GM12878 (cell line): ENCODE results near the gene BTG2. TPM values are rescaled to one million over a fixed set of nuclear protein-coding genes. Genes with fewer than 3 reads are reported as not detected.

ENCODE experiments used
- CHD1 ChIP-seq: IDR thresholded peaks from 2 replicates; pipeline ENCODE4 v1.6.1; 2012; ENCODE audit warnings: low read depth, low read length, improper control_type of control experiment
- GABPA ChIP-seq: IDR thresholded peaks from 2 replicates; pipeline ENCODE4 v1.6.1; 2014; ENCODE audit warnings: antibody characterized with exemption, low read depth, mild to moderate bottlenecking, inconsistent platforms
- HCFC1 ChIP-seq: fragments of 150-350 bp; IDR thresholded peaks from 2 replicates; pipeline ENCODE4 v1.6.1; 2014; ENCODE audit warnings: low read length
- NFXL1 ChIP-seq: fragments of 450-650 bp; IDR thresholded peaks from 2 replicates; pipeline ENCODE4 v1.6.1; 2017; ENCODE audit warnings: antibody characterized with exemption, mild to moderate bottlenecking, borderline replicate concordance
- NR2F1 ChIP-seq: fragments of 450-650 bp; conservative IDR thresholded peaks from 2 replicates; pipeline ENCODE4 v1.6.1; 2017; ENCODE audit warnings: mild to moderate bottlenecking
- SIX5 ChIP-seq: IDR thresholded peaks from 2 replicates; pipeline ENCODE4 v1.6.1; 2011; ENCODE audit warnings: mild to moderate bottlenecking, low read depth, low read length, moderate library complexity; ENCODE audit not compliant: severe bottlenecking
- SMC3 ChIP-seq: IDR thresholded peaks from 2 replicates; pipeline ENCODE4 v1.6.1; 2011; ENCODE audit warnings: low read length, improper control_type of control experiment, borderline replicate concordance
- STAT3 ChIP-seq: IDR thresholded peaks from 2 replicates; pipeline ENCODE4 v1.6.1; 2011; ENCODE audit warnings: low read depth, low read length, improper control_type of control experiment
- SUPT20H ChIP-seq: IDR thresholded peaks from 2 replicates; pipeline ENCODE4 v1.6.1; 2011; ENCODE audit warnings: low read depth, mild to moderate bottlenecking, low read length, moderate library complexity, borderline replicate concordance; ENCODE audit not compliant: control insufficient read depth
- TBL1XR1 ChIP-seq: IDR thresholded peaks from 2 replicates; pipeline ENCODE4 v1.6.1; 2012; ENCODE audit warnings: low read depth, low read length, improper control_type of control experiment
- YY1 ChIP-seq: IDR thresholded peaks from 2 replicates; pipeline ENCODE4 v1.6.1; 2011; ENCODE audit warnings: low read depth, mild to moderate bottlenecking, low read length
- ZNF384 ChIP-seq: IDR thresholded peaks from 2 replicates; pipeline ENCODE4 v1.6.1; 2012; ENCODE audit warnings: low read depth, mild to moderate bottlenecking, low read length, improper control_type of control experiment, borderline replicate concordance
- polyA plus RNA-seq, 11 experiments: library from polyadenylated mRNA; depleted of rRNA in 4 of 11; unstranded in 6 of 11; stranded (reverse) in 5 of 11; fragments of >200 nt; fragmentation: Nextera tagmentation in 4 of 11; fragmentation: Illumina TruSeq in 1 of 11; extraction: Ambion mirVana in 4 of 11; extraction: Trizol in 1 of 11; gene quantifications; 1 replicate in 1 of 11; 2 replicates in 10 of 11; pipeline versions ENCODE4 v1.2.1 to v1.2.3, GENCODE V29; 2011 to 2016; ENCODE audit warnings: inconsistent platforms in 2 of 11, missing spikeins in 2 of 11, low read depth in 1 of 11
- total RNA-seq, 4 experiments: library from RNA; depleted of rRNA in 3 of 4; stranded (reverse); fragments of >200 nt in 3 of 4; fragmentation: Illumina TruSeq in 1 of 4; extraction: Trizol in 1 of 4; gene quantifications; 2 replicates each; pipeline versions ENCODE4 v1.2.1 to v1.2.3, GENCODE V29; 2013 to 2021
- TF ChIP-seq, protein P1 (sequence below): fragments of 450-650 bp; IDR thresholded peaks from 2 replicates; pipeline ENCODE4 v1.6.1; 2017; ENCODE audit warnings: mild to moderate bottlenecking, moderate library complexity
- TF ChIP-seq, protein P2 (sequence below), 3 experiments: IDR thresholded peaks in 2 of 3; conservative IDR thresholded peaks in 1 of 3; 2 replicates each; pipeline ENCODE4 v1.5.1; 2011; ENCODE audit warnings: low read depth in 3 of 3, low read length in 3 of 3, mild to moderate bottlenecking in 3 of 3, control low read depth in 2 of 3, moderate library complexity in 2 of 3, inconsistent platforms in 1 of 3, mixed read lengths in 1 of 3; ENCODE audit not compliant: control insufficient read depth in 2 of 3, insufficient read depth in 1 of 3; ENCODE audit errors: extremely low read depth in 1 of 3
- TF ChIP-seq, protein P3 (sequence below): IDR thresholded peaks from 2 replicates; pipeline ENCODE4 v1.6.1; 2012; ENCODE audit warnings: improper control_type of control experiment, low read depth, low read length; ENCODE audit not compliant: insufficient replicate concordance
- TF ChIP-seq, protein P4 (sequence below): fragments of 450-650 bp; conservative IDR thresholded peaks from 2 replicates; pipeline ENCODE4 v1.6.1; 2017; ENCODE audit warnings: mild to moderate bottlenecking, moderate library complexity

The BTG2 gene
- total and polyA plus RNA-seq, 10 of the 15 experiments (the other 5 are each of a cell fraction or from before 2014, with no cell fraction given), result 23.3 to 160 (median 98.1) TPM

DNA sequence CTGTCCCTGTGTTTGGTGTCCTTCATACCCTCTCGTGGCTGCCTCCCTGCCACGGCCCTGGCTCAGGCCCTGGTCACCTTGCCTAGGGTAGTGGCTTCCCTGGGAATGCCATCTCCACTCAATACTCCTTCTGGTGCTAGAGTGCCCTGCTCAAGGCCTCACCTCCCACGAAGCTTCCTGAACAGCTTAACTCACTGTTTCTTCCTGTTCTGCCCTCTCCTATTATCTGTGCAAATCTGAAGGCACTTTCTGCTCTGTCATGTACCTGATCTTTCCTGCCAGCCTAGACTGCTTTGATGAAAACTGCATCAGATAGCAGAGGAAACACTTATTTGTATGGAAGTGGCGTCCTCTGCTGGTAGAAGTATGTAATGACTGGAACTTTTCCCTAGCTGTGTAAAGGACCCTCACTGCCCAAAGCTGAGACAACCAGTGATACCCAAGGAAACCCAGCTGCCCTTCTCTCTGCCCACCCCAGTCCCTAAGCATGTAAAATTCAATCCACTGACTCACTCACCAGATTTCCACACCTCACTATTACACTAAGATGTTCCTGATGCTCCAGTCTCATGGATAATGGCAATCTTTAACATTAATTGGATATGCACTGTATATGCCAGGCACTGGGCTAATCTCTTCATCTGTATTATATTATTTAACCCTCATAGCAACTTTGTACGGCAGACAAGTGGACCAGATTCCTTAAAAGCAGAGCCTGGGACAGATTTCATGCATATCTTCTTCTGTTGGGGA is 36.2 kb upstream of the BTG2 start (continued):
- TF ChIP-seq NR2F1 (no peak), CHD1 (no peak), NFXL1 (no peak), YY1 (0 out of 2 replicates have a peak, but pooled peaks have one; percentile 16), ZNF384 (no peak), SUPT20H (no peak), GABPA (no peak), TBL1XR1 (no peak), HCFC1 (no peak), STAT3 (no peak), SIX5 (no peak), SMC3 (peak; percentile 77)
- TF ChIP-seq, protein P1, sequence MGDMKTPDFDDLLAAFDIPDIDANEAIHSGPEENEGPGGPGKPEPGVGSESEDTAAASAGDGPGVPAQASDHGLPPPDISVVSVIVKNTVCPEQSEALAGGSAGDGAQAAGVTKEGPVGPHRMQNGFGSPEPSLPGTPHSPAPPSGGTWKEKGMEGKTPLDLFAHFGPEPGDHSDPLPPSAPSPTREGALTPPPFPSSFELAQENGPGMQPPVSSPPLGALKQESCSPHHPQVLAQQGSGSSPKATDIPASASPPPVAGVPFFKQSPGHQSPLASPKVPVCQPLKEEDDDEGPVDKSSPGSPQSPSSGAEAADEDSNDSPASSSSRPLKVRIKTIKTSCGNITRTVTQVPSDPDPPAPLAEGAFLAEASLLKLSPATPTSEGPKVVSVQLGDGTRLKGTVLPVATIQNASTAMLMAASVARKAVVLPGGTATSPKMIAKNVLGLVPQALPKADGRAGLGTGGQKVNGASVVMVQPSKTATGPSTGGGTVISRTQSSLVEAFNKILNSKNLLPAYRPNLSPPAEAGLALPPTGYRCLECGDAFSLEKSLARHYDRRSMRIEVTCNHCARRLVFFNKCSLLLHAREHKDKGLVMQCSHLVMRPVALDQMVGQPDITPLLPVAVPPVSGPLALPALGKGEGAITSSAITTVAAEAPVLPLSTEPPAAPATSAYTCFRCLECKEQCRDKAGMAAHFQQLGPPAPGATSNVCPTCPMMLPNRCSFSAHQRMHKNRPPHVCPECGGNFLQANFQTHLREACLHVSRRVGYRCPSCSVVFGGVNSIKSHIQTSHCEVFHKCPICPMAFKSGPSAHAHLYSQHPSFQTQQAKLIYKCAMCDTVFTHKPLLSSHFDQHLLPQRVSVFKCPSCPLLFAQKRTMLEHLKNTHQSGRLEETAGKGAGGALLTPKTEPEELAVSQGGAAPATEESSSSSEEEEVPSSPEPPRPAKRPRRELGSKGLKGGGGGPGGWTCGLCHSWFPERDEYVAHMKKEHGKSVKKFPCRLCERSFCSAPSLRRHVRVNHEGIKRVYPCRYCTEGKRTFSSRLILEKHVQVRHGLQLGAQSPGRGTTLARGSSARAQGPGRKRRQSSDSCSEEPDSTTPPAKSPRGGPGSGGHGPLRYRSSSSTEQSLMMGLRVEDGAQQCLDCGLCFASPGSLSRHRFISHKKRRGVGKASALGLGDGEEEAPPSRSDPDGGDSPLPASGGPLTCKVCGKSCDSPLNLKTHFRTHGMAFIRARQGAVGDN, result no peak
- TF ChIP-seq, protein P2, sequence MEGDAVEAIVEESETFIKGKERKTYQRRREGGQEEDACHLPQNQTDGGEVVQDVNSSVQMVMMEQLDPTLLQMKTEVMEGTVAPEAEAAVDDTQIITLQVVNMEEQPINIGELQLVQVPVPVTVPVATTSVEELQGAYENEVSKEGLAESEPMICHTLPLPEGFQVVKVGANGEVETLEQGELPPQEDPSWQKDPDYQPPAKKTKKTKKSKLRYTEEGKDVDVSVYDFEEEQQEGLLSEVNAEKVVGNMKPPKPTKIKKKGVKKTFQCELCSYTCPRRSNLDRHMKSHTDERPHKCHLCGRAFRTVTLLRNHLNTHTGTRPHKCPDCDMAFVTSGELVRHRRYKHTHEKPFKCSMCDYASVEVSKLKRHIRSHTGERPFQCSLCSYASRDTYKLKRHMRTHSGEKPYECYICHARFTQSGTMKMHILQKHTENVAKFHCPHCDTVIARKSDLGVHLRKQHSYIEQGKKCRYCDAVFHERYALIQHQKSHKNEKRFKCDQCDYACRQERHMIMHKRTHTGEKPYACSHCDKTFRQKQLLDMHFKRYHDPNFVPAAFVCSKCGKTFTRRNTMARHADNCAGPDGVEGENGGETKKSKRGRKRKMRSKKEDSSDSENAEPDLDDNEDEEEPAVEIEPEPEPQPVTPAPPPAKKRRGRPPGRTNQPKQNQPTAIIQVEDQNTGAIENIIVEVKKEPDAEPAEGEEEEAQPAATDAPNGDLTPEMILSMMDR (IDR thresholded peaks at IDR 0.05 in 2 of 3, conservative IDR thresholded peaks at IDR 0.05 in 1 of 3; ENCODE audit: control insufficient read depth in 2 of 3, extremely low read depth in 1 of 3, insufficient read depth in 1 of 3, low read depth in 3 of 3, low read length in 3 of 3), result peak; percentile 92 to 98 (median 93); a peak in 5 of 6 replicates
- TF ChIP-seq, protein P3, sequence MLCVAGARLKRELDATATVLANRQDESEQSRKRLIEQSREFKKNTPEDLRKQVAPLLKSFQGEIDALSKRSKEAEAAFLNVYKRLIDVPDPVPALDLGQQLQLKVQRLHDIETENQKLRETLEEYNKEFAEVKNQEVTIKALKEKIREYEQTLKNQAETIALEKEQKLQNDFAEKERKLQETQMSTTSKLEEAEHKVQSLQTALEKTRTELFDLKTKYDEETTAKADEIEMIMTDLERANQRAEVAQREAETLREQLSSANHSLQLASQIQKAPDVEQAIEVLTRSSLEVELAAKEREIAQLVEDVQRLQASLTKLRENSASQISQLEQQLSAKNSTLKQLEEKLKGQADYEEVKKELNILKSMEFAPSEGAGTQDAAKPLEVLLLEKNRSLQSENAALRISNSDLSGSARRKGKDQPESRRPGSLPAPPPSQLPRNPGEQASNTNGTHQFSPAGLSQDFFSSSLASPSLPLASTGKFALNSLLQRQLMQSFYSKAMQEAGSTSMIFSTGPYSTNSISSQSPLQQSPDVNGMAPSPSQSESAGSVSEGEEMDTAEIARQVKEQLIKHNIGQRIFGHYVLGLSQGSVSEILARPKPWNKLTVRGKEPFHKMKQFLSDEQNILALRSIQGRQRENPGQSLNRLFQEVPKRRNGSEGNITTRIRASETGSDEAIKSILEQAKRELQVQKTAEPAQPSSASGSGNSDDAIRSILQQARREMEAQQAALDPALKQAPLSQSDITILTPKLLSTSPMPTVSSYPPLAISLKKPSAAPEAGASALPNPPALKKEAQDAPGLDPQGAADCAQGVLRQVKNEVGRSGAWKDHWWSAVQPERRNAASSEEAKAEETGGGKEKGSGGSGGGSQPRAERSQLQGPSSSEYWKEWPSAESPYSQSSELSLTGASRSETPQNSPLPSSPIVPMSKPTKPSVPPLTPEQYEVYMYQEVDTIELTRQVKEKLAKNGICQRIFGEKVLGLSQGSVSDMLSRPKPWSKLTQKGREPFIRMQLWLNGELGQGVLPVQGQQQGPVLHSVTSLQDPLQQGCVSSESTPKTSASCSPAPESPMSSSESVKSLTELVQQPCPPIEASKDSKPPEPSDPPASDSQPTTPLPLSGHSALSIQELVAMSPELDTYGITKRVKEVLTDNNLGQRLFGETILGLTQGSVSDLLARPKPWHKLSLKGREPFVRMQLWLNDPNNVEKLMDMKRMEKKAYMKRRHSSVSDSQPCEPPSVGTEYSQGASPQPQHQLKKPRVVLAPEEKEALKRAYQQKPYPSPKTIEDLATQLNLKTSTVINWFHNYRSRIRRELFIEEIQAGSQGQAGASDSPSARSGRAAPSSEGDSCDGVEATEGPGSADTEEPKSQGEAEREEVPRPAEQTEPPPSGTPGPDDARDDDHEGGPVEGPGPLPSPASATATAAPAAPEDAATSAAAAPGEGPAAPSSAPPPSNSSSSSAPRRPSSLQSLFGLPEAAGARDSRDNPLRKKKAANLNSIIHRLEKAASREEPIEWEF, result no peak
- TF ChIP-seq, protein P4, sequence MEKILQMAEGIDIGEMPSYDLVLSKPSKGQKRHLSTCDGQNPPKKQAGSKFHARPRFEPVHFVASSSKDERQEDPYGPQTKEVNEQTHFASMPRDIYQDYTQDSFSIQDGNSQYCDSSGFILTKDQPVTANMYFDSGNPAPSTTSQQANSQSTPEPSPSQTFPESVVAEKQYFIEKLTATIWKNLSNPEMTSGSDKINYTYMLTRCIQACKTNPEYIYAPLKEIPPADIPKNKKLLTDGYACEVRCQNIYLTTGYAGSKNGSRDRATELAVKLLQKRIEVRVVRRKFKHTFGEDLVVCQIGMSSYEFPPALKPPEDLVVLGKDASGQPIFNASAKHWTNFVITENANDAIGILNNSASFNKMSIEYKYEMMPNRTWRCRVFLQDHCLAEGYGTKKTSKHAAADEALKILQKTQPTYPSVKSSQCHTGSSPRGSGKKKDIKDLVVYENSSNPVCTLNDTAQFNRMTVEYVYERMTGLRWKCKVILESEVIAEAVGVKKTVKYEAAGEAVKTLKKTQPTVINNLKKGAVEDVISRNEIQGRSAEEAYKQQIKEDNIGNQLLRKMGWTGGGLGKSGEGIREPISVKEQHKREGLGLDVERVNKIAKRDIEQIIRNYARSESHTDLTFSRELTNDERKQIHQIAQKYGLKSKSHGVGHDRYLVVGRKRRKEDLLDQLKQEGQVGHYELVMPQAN, result no peak
